ENCODE data around the gene CDNF.

Gene CDNF

GRCh38 chr10:14784459-14785055 lies 53.3 kb downstream of the CDNF start:
- no peak for FAIRE-seq

DNA sequence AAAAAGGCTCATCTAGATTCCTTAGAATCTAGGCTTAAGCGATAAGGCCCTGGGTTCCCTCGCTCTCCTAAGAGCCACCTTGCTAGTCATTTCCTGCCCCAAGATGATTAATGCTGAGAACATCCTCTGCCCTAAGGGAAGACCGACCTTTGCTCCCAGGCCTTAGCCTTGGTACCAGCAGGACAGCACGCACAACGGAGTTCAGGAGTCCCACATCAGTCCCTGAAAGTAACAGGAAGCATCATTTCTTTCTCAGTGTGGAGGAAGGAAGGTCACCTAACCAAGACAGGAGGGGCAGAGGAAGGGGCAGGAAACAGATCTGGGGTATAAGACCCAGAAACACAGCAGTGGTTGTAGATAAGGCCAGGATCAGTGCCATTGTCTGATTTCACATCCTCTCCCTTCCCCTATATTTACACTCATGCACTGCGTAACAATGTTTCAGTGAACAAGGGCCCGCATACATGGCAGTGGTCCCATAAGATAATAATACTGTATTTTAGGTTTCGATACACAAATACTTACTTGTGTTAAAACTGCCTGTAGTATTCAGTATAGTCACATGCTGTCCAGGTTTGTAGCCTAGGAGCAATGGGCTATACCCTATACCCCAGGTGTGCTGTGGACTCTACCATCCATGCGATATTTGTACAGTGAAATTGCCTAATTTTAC lies 55.0 kb downstream of the CDNF start:
- FAIRE-seq, result no peak

GRCh38 chr10:14781763-14782162 lies 56.1 kb downstream of the CDNF start:
- FAIRE-seq, result no peak

GRCh38 chr10:14779001-14779651 lies 58.7 kb downstream of the CDNF start:
- no peak for FAIRE-seq

GRCh38 chr10:14776546-14776945 lies 61.3 kb downstream of the CDNF start:
- no peak for FAIRE-seq

GRCh38 chr10:14775656-14776055 lies 62.2 kb downstream of the CDNF start:
- FAIRE-seq, result no peak

DNA sequence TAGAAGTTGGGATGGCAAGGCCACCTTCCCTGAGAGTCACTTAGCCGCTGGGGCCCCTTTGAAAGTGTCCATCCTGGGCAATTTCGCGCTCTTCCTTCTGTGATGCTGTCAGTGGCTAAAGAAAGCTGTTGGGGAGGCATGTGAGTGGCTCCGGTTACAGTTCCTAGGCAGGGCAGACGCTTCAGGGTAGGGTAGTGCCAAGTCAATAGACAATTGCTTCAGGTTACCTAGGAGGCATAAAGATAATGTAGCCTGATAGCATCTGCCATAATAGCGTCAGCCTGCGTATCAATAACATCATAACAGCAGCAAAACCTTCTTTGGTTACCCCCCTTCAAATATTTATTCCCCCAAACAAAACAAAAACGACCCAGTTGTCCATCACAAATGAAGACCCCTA lies 63.0 kb downstream of the CDNF start, which contains the start of gene FAM107B:
FAM107B (minus strand) TSS at position 101 of the 400 bp plus-strand sequence. CDS start 234 bp downstream, outside the sequence.
- FAIRE-seq, result no peak

GRCh38 chr10:14774214-14774580 lies 63.6 kb downstream of the CDNF start:
- no peak for FAIRE-seq

DNA sequence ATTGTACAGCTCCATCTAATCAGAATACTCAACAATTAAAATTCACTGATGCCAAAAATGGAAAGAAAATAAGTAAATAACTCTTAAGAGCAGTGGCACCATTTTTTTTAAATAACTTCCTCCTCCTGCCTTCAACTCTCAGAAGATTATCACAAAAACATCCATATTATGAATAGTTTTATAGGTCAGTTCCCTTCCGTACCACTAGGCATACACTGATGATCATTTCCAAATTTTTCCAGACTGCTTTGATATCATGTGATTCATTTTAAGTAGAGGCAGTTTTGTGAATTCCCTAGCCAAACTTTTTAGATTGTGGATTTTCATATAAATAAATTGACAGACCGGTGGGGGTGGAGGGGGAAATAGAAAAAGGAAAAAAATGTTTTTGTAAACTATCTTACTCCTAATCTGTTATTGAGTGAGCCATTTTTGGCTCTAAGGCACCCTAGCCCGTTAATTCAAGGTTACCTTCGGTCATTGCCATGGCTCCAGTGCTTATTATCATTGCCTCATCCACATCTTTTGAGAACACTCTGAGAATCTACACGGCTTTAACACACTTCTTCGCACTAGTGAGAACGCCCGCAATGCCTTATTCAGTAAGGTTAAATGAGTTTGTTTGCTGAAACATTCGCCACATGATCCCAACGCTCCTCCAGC lies 64.2 kb downstream of the CDNF start:
- FAIRE-seq, result no peak

GRCh38 chr10:14772399-14772798 lies 65.4 kb downstream of the CDNF start:
- FAIRE-seq, result no peak

DNA sequence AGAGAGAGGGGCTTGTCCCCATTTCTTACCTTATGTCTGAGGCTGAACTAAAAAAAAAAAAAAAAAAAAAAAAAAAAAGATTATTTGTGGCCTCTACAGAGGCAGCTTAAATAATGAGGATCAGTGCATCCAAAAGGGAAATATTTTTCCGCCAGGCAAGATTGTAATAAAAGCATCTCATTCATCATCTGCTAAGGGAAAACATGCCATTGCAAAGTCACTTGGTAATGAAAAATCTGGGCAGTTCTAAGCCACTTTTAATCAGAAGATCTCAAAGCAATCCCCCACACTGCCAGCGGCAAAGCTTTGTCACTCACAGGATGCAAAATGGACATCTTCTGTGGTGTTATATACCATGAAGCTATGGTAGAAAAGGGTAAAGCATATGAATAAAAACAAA lies 66.9 kb downstream of the CDNF start:
- no peak for FAIRE-seq
